Measurements from ENCODE around the gene ACADL. TPM values are rescaled to one million over a fixed set of nuclear protein-coding genes. Genes with fewer than 3 reads are reported as not detected.

Gene ACADL
- total RNA-seq, 1 donor, result not detected

DNA sequence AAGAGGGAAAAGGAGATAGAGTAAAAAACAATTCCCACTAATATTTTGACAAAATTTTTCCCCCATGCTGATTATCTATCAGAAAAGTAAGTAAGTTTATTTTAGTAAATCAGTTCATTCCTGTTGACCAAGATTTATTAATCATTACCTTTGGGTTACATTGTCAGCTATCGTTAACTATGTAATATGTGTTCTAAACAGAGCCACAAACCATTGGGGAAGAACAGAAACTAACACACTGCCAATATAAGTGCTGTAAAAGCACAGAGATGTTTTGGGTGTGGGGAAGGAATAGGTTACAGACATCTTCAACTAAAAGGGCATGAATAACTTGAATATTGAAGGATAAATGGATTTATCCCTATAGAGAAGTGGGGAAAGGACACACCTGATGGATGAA, 42.5 kb upstream of the ACADL start:
- Histone ChIP-seq H2AFZ (ENCODE audit: low read length) (no peak overlapping the region), H3K4me1 (ENCODE audit: insufficient read depth, low read length) (no peaks in the 10 kb centered on the region), H3K27ac (ENCODE audit: low read depth, low read length) (no peak overlapping the region), H3K36me3 (ENCODE audit: insufficient read depth, low read length) (no peaks in the 10 kb centered on the region), H3K27me3 (ENCODE audit: insufficient read depth, low read length) (no peaks in the 10 kb centered on the region), H3K4me3 (ENCODE audit: insufficient read depth, low read length) (no peak overlapping the region), H3K4me2 (ENCODE audit: insufficient read depth, low read length) (no peak overlapping the region), H4K20me1 (ENCODE audit: insufficient read depth, low read length) (no peaks in the 10 kb centered on the region), H3K9me3 (ENCODE audit: low read depth, low read length) (no peaks in the 10 kb centered on the region), H3K79me2 (ENCODE audit: insufficient read depth, low read length) (no peaks in the 10 kb centered on the region)
- no peak for DNase-seq (ENCODE audit: insufficient read length, low spot score, missing footprints)
- TF ChIP-seq, protein P1, sequence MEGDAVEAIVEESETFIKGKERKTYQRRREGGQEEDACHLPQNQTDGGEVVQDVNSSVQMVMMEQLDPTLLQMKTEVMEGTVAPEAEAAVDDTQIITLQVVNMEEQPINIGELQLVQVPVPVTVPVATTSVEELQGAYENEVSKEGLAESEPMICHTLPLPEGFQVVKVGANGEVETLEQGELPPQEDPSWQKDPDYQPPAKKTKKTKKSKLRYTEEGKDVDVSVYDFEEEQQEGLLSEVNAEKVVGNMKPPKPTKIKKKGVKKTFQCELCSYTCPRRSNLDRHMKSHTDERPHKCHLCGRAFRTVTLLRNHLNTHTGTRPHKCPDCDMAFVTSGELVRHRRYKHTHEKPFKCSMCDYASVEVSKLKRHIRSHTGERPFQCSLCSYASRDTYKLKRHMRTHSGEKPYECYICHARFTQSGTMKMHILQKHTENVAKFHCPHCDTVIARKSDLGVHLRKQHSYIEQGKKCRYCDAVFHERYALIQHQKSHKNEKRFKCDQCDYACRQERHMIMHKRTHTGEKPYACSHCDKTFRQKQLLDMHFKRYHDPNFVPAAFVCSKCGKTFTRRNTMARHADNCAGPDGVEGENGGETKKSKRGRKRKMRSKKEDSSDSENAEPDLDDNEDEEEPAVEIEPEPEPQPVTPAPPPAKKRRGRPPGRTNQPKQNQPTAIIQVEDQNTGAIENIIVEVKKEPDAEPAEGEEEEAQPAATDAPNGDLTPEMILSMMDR (IDR thresholded peaks at IDR 0.05; ENCODE audit: extremely low read depth, low read depth, low read length), result no peak

DNA sequence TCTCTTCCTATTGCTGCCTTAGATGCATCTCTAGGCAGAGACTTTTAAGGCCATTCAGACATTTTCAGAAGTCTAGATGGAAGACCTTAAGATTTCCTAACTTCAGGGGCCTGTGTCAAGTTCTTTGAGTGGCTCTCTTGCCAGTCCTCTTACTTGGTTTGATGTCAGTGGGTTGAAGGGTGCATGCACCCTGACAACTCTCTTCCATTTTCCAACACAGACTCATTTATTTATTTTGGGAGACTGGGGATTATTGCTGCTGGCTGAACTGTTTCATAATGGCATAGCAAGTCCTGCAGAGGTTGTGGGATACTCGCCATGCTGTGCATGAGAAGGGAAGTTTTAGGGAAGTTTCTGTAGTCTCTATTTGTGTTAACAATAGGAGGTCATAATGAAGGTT, 39.0 kb upstream of the ACADL start:
- H2AFZ ChIP-seq (ENCODE audit: low read length), result no peak overlapping the region
- no peaks in the 10 kb centered on the region for H3K27me3 ChIP-seq (ENCODE audit: insufficient read depth, low read length)
- TF ChIP-seq, protein P1 (IDR thresholded peaks at IDR 0.05; ENCODE audit: extremely low read depth, low read depth, low read length), result no peak
- DNase-seq (ENCODE audit: insufficient read length, low spot score, missing footprints), result no peak
- no peaks in the 10 kb centered on the region for H3K9me3 ChIP-seq (ENCODE audit: low read depth, low read length)
- H4K20me1 ChIP-seq (ENCODE audit: insufficient read depth, low read length), result no peaks in the 10 kb centered on the region
- H3K36me3 ChIP-seq (ENCODE audit: insufficient read depth, low read length), result no peaks in the 10 kb centered on the region
- no peak overlapping the region for H3K4me2 ChIP-seq (ENCODE audit: insufficient read depth, low read length)
- H3K4me1 ChIP-seq (ENCODE audit: insufficient read depth, low read length), result no peaks in the 10 kb centered on the region
- H3K27ac ChIP-seq (ENCODE audit: low read depth, low read length), result no peak overlapping the region
- H3K79me2 ChIP-seq (ENCODE audit: insufficient read depth, low read length), result no peaks in the 10 kb centered on the region
- H3K4me3 ChIP-seq (ENCODE audit: insufficient read depth, low read length), result no peak overlapping the region

DNA sequence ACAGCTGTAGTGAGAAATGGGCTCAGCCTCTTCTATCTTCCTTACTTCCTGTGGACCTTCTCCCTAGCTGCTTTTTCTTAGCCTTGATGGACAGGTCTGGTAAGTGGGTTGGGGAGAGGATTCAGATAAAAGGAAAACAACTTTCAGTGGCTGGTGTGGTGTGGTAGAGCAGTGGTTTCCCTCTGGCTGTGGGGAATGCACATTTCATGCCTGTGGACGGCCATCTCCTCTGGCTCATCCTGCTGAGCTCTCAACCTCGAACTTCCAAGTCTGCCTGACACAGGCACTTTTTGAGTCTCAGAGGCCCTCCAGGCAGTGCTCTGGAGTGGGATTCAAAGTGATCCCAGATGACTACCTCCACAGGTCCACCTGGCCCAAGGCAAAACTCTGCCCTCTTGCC, 38.6 kb upstream of the ACADL start:
- H2AFZ ChIP-seq (ENCODE audit: low read length), result no peak overlapping the region
- H3K27ac ChIP-seq (ENCODE audit: low read depth, low read length), result no peak overlapping the region
- TF ChIP-seq, protein P1 (IDR thresholded peaks at IDR 0.05; ENCODE audit: extremely low read depth, low read depth, low read length), result no peak
- H3K79me2 ChIP-seq (ENCODE audit: insufficient read depth, low read length), result no peaks in the 10 kb centered on the region
- H3K4me1 ChIP-seq (ENCODE audit: insufficient read depth, low read length), result no peaks in the 10 kb centered on the region
- no peaks in the 10 kb centered on the region for H4K20me1 ChIP-seq (ENCODE audit: insufficient read depth, low read length)
- no peaks in the 10 kb centered on the region for H3K27me3 ChIP-seq (ENCODE audit: insufficient read depth, low read length)
- H3K9me3 ChIP-seq (ENCODE audit: low read depth, low read length), result no peaks in the 10 kb centered on the region
- H3K4me2 ChIP-seq (ENCODE audit: insufficient read depth, low read length), result no peak overlapping the region
- DNase-seq (ENCODE audit: insufficient read length, low spot score, missing footprints), result no peak
- H3K4me3 ChIP-seq (ENCODE audit: insufficient read depth, low read length), result no peak overlapping the region
- no peaks in the 10 kb centered on the region for H3K36me3 ChIP-seq (ENCODE audit: insufficient read depth, low read length)

GRCh38 chr2:210262036-210262435, 36.8 kb upstream of the ACADL start:
- TF ChIP-seq, protein P1 (IDR thresholded peaks at IDR 0.05; ENCODE audit: extremely low read depth, low read depth, low read length), result no peak
- no peaks in the 10 kb centered on the region for H3K9me3 ChIP-seq (ENCODE audit: low read depth, low read length)
- no peak overlapping the region for H3K4me3 ChIP-seq (ENCODE audit: insufficient read depth, low read length)
- no peaks in the 10 kb centered on the region for H3K79me2 ChIP-seq (ENCODE audit: insufficient read depth, low read length)
- H3K4me2 ChIP-seq (ENCODE audit: insufficient read depth, low read length), result no peak overlapping the region
- no peaks in the 10 kb centered on the region for H3K36me3 ChIP-seq (ENCODE audit: insufficient read depth, low read length)
- no peak overlapping the region for H3K27ac ChIP-seq (ENCODE audit: low read depth, low read length)
- DNase-seq (ENCODE audit: insufficient read length, low spot score, missing footprints), result no peak
- no peaks in the 10 kb centered on the region for H3K4me1 ChIP-seq (ENCODE audit: insufficient read depth, low read length)
- no peaks in the 10 kb centered on the region for H4K20me1 ChIP-seq (ENCODE audit: insufficient read depth, low read length)
- no peaks in the 10 kb centered on the region for H3K27me3 ChIP-seq (ENCODE audit: insufficient read depth, low read length)
- H2AFZ ChIP-seq (ENCODE audit: low read length), result no peak overlapping the region

Measured in osteoblast (primary cell).